Thyroid gland (tissue), 4 donors: ENCODE measurements around the gene SPOCK1. TPM values are rescaled to one million over a fixed set of nuclear protein-coding genes. Genes with fewer than 3 reads are reported as not detected.

Source experiments
- DNase-seq, 2 donors: peaks; one replicate each; pipeline ENCODE4 v3.0.0-alpha.2; 2019
- H3K27ac ChIP-seq, 3 donors: fragments of 200-600 bp; sonication (generic); 1 replicate in 2 of 3; 2 replicates in 1 of 3; pipeline ENCODE4 v1.5.1; 2016 to 2019; ENCODE audit warnings: mild to moderate bottlenecking in 1 of 3, moderate library complexity in 1 of 3
- H3K27me3 ChIP-seq: fragments of 200-600 bp; sonication (generic); one replicate; pipeline ENCODE4 v1.5.1; 2019
- H3K36me3 ChIP-seq, 2 donors: fragments of 200-600 bp; sonication (generic); one replicate each; pipeline ENCODE4 v1.5.1; 2016 to 2019
- H3K4me1 ChIP-seq, 2 donors: fragments of 200-600 bp; sonication (generic); one replicate each; pipeline ENCODE4 v1.5.1; 2017 to 2019
- H3K4me3 ChIP-seq, 3 donors: fragments of 200-600 bp; sonication (generic); replicated peaks in 1 of 3; 1 replicate in 2 of 3; 2 replicates in 1 of 3; pipeline ENCODE4 v1.5.1; 2016; ENCODE audit warnings: mild to moderate bottlenecking in 1 of 3
- H3K9me3 ChIP-seq: fragments of 200-600 bp; sonication (generic); one replicate; pipeline ENCODE4 v1.5.1; 2017
- POLR2A ChIP-seq, 2 donors: fragments of 450-650 bp; IDR thresholded peaks; one replicate each; pipeline ENCODE4 v1.6.1; 2017; ENCODE audit warnings: antibody characterized with exemption in 2 of 2, mild to moderate bottlenecking in 2 of 2, moderate library complexity in 1 of 2
- WGBS, 2 donors: methylation state at CpG; one replicate each; pipeline ENCODE4 v1.1.5; 2017; 5-methylcytosine and 5-hydroxymethylcytosine counted together
- intact Hi-C: fragments of 100-400 bp; cut with DNase I; formaldehyde crosslinking; loops from one replicate; pipeline ENCODE4 v1.15.1; 2023
- total RNA-seq, 4 donors: library from RNA; depleted of rRNA; stranded (reverse); fragments of >200 nt; gene quantifications; one replicate each; pipeline ENCODE4 v1.2.3, GENCODE V29; 2016
- TF ChIP-seq, protein P1 (sequence below), 6 experiments: fragments of 200-600 bp in 3 of 6; fragments of 450-650 bp in 3 of 6; sonication (generic) in 3 of 6; IDR thresholded peaks; one replicate each; pipeline ENCODE4 v1.5.1; 2016 to 2019; ENCODE audit warnings: antibody characterized with exemption in 6 of 6, mild to moderate bottlenecking in 2 of 6, inconsistent platforms in 1 of 6, moderate library complexity in 1 of 6

SPOCK1 gene
- total RNA-seq, 4 donors from 2014 or later = 15.8 to 34.1 (median 27.5) TPM

DNA sequence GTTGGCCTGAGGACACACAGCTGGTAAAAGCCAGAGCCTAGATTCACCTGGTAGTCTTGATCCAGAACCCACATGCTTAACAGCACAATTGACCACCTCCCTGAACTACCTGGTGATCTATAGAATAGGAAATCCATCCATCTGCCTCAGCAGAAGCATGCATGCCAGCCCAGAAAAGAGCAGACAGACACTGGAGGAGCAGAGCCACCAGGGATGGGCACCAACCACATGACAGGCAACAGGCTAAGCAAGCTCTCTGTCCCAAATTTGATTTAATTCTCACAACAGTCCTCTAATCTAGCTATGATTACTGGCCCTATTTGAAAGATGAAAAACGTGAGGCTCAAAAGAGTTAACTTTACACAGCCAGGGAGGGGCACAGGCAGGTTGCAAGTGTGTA is 208.1 kb downstream of the SPOCK1 start:
- H3K36me3 ChIP-seq = no peaks in the 10 kb centered on the region
- TF ChIP-seq POLR2A (IDR thresholded peaks at IDR 0.05) = no peak
- TF ChIP-seq, protein P1, sequence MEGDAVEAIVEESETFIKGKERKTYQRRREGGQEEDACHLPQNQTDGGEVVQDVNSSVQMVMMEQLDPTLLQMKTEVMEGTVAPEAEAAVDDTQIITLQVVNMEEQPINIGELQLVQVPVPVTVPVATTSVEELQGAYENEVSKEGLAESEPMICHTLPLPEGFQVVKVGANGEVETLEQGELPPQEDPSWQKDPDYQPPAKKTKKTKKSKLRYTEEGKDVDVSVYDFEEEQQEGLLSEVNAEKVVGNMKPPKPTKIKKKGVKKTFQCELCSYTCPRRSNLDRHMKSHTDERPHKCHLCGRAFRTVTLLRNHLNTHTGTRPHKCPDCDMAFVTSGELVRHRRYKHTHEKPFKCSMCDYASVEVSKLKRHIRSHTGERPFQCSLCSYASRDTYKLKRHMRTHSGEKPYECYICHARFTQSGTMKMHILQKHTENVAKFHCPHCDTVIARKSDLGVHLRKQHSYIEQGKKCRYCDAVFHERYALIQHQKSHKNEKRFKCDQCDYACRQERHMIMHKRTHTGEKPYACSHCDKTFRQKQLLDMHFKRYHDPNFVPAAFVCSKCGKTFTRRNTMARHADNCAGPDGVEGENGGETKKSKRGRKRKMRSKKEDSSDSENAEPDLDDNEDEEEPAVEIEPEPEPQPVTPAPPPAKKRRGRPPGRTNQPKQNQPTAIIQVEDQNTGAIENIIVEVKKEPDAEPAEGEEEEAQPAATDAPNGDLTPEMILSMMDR (IDR thresholded peaks at IDR 0.05) = no peak
- no peaks in the 10 kb centered on the region for H3K4me1 ChIP-seq
- H3K27me3 ChIP-seq = no peaks in the 10 kb centered on the region
- no peak overlapping the region for H3K27ac ChIP-seq
- intact Hi-C loops = no loop called here
- no peak overlapping the region for H3K4me3 ChIP-seq
- H3K9me3 ChIP-seq = no peaks in the 10 kb centered on the region
- WGBS, 2 donors = 78 to 88% methylated on average over 1 of the region's 1 CpG
- no peak for DNase-seq

GRCh38 chr5:137290373-137290772 is 208.8 kb downstream of the SPOCK1 start:
- H3K4me3 ChIP-seq = no peak overlapping the region
- no peak overlapping the region for H3K27ac ChIP-seq
- DNase-seq = no peak
- no peak for TF ChIP-seq POLR2A (IDR thresholded peaks at IDR 0.05)
- TF ChIP-seq, protein P1 (IDR thresholded peaks at IDR 0.05) = no peak
- intact Hi-C loops = no loop called here
- H3K27me3 ChIP-seq = no peaks in the 10 kb centered on the region
- no peaks in the 10 kb centered on the region for H3K36me3 ChIP-seq
- WGBS, 2 donors = 93 to 94% methylated on average over 3 of the region's 3 CpGs
- H3K9me3 ChIP-seq = no peaks in the 10 kb centered on the region
- H3K4me1 ChIP-seq = no peaks in the 10 kb centered on the region

DNA sequence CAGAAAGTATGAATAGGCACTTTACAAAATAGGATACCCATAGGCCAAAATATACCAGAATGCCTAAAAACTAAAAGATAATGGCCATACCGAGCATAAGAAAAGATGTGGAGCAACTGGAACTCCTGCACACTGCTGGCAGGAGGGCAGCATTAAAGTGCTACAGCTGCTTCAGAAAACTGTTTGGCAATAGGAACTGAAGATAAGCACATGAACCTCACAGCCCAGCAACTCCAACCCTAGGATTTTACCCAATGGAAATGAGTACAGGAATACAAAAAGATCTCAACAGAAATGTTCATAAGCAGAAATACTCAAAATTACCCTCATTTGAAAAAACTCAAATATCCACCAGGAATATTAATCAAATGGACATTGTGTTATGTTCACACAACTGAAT is 209.3 kb downstream of the SPOCK1 start:
- Histone ChIP-seq H3K4me1 (no peaks in the 10 kb centered on the region), H3K36me3 (no peaks in the 10 kb centered on the region), H3K27me3 (no peaks in the 10 kb centered on the region), H3K4me3 (no peak overlapping the region), H3K9me3 (no peaks in the 10 kb centered on the region), H3K27ac (no peak overlapping the region)
- intact Hi-C loops = no loop called here
- WGBS, 2 donors = 91 to 92% methylated on average over 1 of the region's 1 CpG
- DNase-seq = no peak
- TF ChIP-seq, protein P1 (IDR thresholded peaks at IDR 0.05) = no peak

- no peak for DNase-seq
- TF ChIP-seq, protein P1 (IDR thresholded peaks at IDR 0.05) = no peak
- no peak for TF ChIP-seq POLR2A (IDR thresholded peaks at IDR 0.05)
- Histone ChIP-seq H3K27me3 (no peaks in the 10 kb centered on the region), H3K4me1 (no peaks in the 10 kb centered on the region), H3K4me3 (no peak overlapping the region), H3K36me3 (no peaks in the 10 kb centered on the region), H3K9me3 (no peaks in the 10 kb centered on the region), H3K27ac (no peak overlapping the region)
- WGBS, 2 donors = 94% methylated on average over 2 of the region's 2 CpGs
- intact Hi-C loops = no loop called here
Observed at GRCh38 chr5:137287569-137287968, 211.6 kb downstream of the SPOCK1 start.

GRCh38 chr5:137286025-137286610 is 213.0 kb downstream of the SPOCK1 start:
- H3K9me3 ChIP-seq = no peaks in the 10 kb centered on the region
- H3K4me1 ChIP-seq = no peaks in the 10 kb centered on the region
- no peak for DNase-seq
- H3K4me3 ChIP-seq = no peak overlapping the region
- H3K36me3 ChIP-seq = no peaks in the 10 kb centered on the region
- WGBS, 2 donors = 66 to 76% methylated on average over 4 of the region's 4 CpGs
- TF ChIP-seq, protein P1 (IDR thresholded peaks at IDR 0.05) = no peak
- TF ChIP-seq POLR2A (IDR thresholded peaks at IDR 0.05) = no peak
- H3K27ac ChIP-seq = no peak overlapping the region
- no peaks in the 10 kb centered on the region for H3K27me3 ChIP-seq
- intact Hi-C loops = no loop called here
